ENCODE measurements around the gene TMEM187. TPM values are rescaled to one million over a fixed set of nuclear protein-coding genes. Genes with fewer than 3 reads are reported as not detected.

TMEM187 gene
- total and polyA plus RNA-seq, 2 donors from 2014 or later: 9.6 to 12.4 TPM

DNA sequence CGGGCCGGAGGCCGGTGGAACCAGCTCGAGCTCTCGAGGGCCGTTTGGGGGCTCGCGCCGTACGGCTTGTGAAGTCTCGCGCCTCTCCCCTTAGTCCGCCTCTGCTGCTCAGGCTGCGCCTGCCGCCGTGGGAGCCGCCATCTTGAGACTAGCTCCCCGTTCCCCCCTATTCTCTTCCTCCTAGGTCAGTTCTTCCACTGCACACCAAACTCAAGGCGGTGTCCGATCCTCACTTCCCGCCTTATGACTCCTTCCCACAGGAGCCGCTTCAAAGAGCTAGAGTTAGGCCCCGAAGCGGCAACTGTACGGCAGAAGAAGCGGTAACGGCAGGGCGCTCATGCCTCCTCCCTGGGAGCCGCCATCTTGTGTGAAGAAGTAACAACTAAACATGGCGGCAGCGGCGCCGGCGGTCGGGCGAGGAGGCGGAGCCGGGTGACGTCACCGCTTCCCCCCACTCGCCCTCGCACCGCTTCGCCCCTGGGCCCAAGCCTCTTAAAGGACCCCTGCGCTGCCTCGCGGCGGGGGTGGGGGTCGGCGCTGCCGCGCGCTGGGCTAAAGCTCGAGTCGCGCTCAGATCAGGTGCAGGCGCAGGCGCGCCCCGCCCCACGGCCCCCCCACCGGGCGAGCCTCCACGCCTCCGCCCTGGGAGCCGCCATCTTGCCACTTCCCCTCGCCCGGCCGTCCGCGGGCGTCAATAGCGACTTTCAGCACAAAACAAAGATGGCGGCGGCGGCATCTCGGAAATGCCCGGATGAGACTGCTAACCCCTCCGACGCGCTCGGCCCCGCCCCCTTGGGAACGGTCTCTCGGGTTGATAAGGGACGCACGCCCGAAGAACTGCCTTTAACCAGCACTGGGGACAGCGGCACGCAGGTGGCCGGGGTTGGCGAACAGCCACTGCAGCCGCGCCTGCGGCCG is 845 bp upstream of the TMEM187 start, which contains the start of gene HCFC1:
Gene HCFC1 (minus strand): TSS at position 369 of the 918 bp plus-strand sequence. CDS start 978 bp downstream, outside the sequence.
- no peak for FAIRE-seq
- Histone ChIP-seq H3K27me3 (ENCODE audit: control insufficient read depth, insufficient read depth, low read length) (no peaks in the 10 kb centered on the region), H3K9ac (ENCODE audit: low read length in 3 of 3) (peak within 1 kb of the TSS; percentile 95 to 98 (median 98)), H3K36me3 (ENCODE audit: control insufficient read depth in 2 of 3, insufficient read depth in 3 of 3, low read length in 3 of 3) (no peaks in the 10 kb centered on the region), H3K27ac (ENCODE audit: low read depth in 2 of 2, low read length in 2 of 2) (peak within 1 kb of the TSS; percentile 99 to 100), H3K4me1 (ENCODE audit: control insufficient read depth in 2 of 3, insufficient read depth in 2 of 3, low read depth in 1 of 3, low read length in 3 of 3) (peaks cover 0 to 38% (median 24%) of the 10 kb centered on the region in 3 donors), H3K4me3 (ENCODE audit: low read length in 3 of 3) (peak within 1 kb of the TSS; percentile 83 to 92 (median 88)), H3K9me3 (ENCODE audit: control insufficient read depth in 2 of 3, insufficient read depth in 1 of 3, low read length in 3 of 3) (no peaks in the 10 kb centered on the region)
- peak; percentile 95 to 98 (median 96) for DNase-seq
- intact Hi-C loops (cut with DNase I): no loop called here
- TF ChIP-seq, protein P1, sequence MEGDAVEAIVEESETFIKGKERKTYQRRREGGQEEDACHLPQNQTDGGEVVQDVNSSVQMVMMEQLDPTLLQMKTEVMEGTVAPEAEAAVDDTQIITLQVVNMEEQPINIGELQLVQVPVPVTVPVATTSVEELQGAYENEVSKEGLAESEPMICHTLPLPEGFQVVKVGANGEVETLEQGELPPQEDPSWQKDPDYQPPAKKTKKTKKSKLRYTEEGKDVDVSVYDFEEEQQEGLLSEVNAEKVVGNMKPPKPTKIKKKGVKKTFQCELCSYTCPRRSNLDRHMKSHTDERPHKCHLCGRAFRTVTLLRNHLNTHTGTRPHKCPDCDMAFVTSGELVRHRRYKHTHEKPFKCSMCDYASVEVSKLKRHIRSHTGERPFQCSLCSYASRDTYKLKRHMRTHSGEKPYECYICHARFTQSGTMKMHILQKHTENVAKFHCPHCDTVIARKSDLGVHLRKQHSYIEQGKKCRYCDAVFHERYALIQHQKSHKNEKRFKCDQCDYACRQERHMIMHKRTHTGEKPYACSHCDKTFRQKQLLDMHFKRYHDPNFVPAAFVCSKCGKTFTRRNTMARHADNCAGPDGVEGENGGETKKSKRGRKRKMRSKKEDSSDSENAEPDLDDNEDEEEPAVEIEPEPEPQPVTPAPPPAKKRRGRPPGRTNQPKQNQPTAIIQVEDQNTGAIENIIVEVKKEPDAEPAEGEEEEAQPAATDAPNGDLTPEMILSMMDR (IDR thresholded peaks at IDR 0.05; ENCODE audit: borderline replicate concordance, extremely low read depth, insufficient read depth): no peak

DNA sequence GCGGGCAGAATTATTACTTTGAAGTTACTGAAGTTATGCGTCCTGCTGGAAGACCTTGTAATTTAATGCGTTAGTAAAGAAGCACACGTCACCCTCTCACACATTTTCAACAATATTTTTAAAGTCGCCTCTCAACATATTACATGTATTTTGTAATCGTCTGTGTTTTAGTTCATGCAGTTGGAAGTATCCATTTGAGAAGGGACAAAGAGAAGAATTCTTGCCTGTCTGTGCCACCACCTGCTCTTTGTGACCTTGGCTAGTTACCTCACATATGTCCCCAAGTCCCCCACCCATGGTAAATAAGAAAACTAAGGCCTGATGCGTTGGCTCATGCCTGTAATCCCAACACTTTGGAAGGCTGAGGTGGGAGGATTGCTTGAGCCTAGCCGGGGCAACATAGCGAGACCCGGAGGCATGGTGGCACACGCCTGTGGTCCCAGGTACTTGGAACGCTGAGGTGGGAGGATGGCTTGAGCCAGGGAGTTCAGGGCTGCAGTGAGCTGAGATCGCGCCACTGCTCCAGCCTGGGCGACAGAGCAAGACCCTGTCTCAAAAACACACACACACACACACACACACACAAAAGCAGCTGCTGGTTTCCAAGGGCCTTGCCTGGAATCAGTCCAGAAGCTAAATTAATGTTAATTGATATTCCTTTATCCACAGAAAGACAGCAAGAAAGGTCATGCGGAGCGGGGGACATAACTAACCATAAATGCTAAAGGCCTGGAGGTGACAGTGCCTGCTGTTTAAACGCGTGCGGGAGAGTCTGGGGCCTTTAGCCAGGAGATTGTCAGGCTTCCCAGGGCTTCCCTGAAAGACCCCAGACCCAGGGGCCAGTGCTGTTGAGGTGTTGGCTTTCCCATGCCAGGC is 811 bp downstream of the TMEM187 start:
- intact Hi-C loops (cut with DNase I): no loop called here
- no peaks in the 10 kb centered on the region for H3K36me3 ChIP-seq (ENCODE audit: control insufficient read depth in 2 of 3, insufficient read depth in 3 of 3, low read length in 3 of 3)
- FAIRE-seq (no peak), DNase-seq (peak in 4 of 5 donors; percentile 25 to 69 (median 50))
- H3K27ac ChIP-seq (ENCODE audit: low read depth in 2 of 2, low read length in 2 of 2): peak overlapping the region; percentile 80 to 91
- no peaks in the 10 kb centered on the region for H3K9me3 ChIP-seq (ENCODE audit: control insufficient read depth in 2 of 3, insufficient read depth in 1 of 3, low read length in 3 of 3)
- H3K27me3 ChIP-seq (ENCODE audit: control insufficient read depth, insufficient read depth, low read length): no peaks in the 10 kb centered on the region
- H3K4me3 ChIP-seq (ENCODE audit: low read length in 3 of 3): peak overlapping the region; percentile 67 to 82 (median 69)
- TF ChIP-seq, protein P1 (IDR thresholded peaks at IDR 0.05; ENCODE audit: borderline replicate concordance, extremely low read depth, insufficient read depth): no peak
- H3K4me1 ChIP-seq (ENCODE audit: control insufficient read depth in 2 of 3, insufficient read depth in 2 of 3, low read depth in 1 of 3, low read length in 3 of 3): peaks cover 0 to 23% (median 11%) of the 10 kb centered on the region in 3 donors
- H3K9ac ChIP-seq (ENCODE audit: low read length in 3 of 3): peak overlapping the region; percentile 29 to 81 (median 64)

DNA sequence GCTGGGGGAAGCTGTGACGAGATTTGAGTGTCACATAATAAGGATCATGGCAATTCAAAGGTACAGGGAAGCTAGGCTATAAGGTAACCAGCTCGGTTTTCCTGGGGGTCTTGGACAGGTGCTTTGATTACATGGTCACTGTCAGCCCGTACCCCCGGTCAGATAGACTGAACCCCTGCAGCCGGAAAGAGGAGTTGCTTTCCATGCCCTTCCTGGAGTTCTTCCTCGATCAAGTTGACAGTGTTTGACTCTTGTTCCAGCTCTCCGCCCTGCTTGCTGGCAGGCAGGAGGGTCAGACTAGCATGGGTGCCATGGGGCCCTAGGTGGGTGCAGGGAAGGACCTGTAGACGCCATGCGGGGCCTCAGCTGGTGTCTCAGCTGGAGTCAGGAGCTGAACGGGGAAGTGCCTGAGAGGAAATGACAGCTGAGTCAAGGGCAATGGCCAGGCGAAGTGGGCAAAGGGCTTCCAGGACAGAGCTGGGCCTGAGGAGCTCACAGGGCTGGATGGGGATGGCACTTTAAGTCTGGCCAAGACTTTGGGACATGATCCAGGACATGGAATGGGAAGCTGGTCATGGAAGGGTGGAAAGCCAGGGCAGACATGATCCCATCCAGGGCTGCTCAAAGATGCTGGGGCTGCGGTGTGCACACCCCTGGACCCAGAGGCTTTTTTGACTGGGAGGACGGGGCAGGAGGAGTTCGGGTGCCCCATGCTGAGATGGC is 1.6 kb downstream of the TMEM187 start:
- Histone ChIP-seq H3K4me3 (ENCODE audit: low read length in 3 of 3) (peak overlapping the region in 1 of 3 donors; percentile 69), H3K27ac (ENCODE audit: low read depth in 2 of 2, low read length in 2 of 2) (peak overlapping the region; percentile 80 to 91), H3K27me3 (ENCODE audit: control insufficient read depth, insufficient read depth, low read length) (no peaks in the 10 kb centered on the region), H3K4me1 (ENCODE audit: control insufficient read depth in 2 of 3, insufficient read depth in 2 of 3, low read depth in 1 of 3, low read length in 3 of 3) (peaks cover 0 to 18% (median 5%) of the 10 kb centered on the region in 3 donors), H3K36me3 (ENCODE audit: control insufficient read depth in 2 of 3, insufficient read depth in 3 of 3, low read length in 3 of 3) (no peaks in the 10 kb centered on the region), H3K9ac (ENCODE audit: low read length in 3 of 3) (peak overlapping the region in 1 of 3 donors; percentile 6), H3K9me3 (ENCODE audit: control insufficient read depth in 2 of 3, insufficient read depth in 1 of 3, low read length in 3 of 3) (no peaks in the 10 kb centered on the region)
- TF ChIP-seq, protein P1 (IDR thresholded peaks at IDR 0.05; ENCODE audit: borderline replicate concordance, extremely low read depth, insufficient read depth): no peak
- intact Hi-C loops (cut with DNase I): no loop called here
- FAIRE-seq (no peak), DNase-seq (peak in 1 of 5 donors; percentile 78)

All from kidney (tissue), 14 donors.